Activated T-cell treated with anti-CD3 and anti-CD28 coated beads, Interleukin-2, amount 50 U/mL, for 4 hours (primary cell): ENCODE results near the gene STAG1. TPM values are rescaled to one million over a fixed set of nuclear protein-coding genes. Genes with fewer than 3 reads are reported as not detected.
"Not testable (repeated sequence)": the region's sequence is repeated elsewhere in the genome, so short reads cannot be mapped to it uniquely, and the experiment has no call there.

Source experiments
- ATAC-seq, 2 donors: fragments of 200-7000 bp; cut with Tn5 transposase; one replicate each; pipeline ENCODE4 v1.10.0; 2021
- DNase-seq: peaks from one replicate; pipeline ENCODE4 v3.0.0-alpha.2; 2020
- H3K27me3 Mint-ChIP-seq: one replicate; pipeline ENCODE4 v1.8.0; 2021; ENCODE audit warnings: low read depth, mixed read lengths
- H3K36me3 Mint-ChIP-seq: one replicate; pipeline ENCODE4 v1.8.0; 2022; ENCODE audit warnings: mixed read lengths; ENCODE audit not compliant: insufficient read depth
- H3K4me1 Mint-ChIP-seq: one replicate; pipeline ENCODE4 v1.8.0; 2021; ENCODE audit warnings: low read depth, mixed read lengths
- H3K4me3 Mint-ChIP-seq: one replicate; pipeline ENCODE4 v1.8.0; 2021; ENCODE audit warnings: mild to moderate bottlenecking, moderate library complexity, mixed read lengths
- H3K9me3 Mint-ChIP-seq: one replicate; pipeline ENCODE4 v1.8.0; 2021; ENCODE audit warnings: mixed read lengths
- total RNA-seq, 3 donors: library from RNA; stranded (reverse); gene quantifications; one replicate each; pipeline ENCODE4 v1.2.1, GENCODE V29; 2021

Gene STAG1
- total RNA-seq: 10 to 100 TPM; 44.6 to 46.2 (median 44.6) TPM

- H3K4me3 Mint-ChIP-seq: peak within 1 kb of the TSS; percentile 92
- no peaks in the 10 kb centered on the region for H3K9me3 Mint-ChIP-seq
- no peak for DNase-seq
- peaks cover 43% of the 10 kb centered on the region for H3K4me1 Mint-ChIP-seq
- ATAC-seq: no peak
- H3K36me3 Mint-ChIP-seq: no peaks in the 10 kb centered on the region
- H3K27me3 Mint-ChIP-seq: no peaks in the 10 kb centered on the region
Observed at GRCh38 chr3:136752172-136752421, at the start of gene STAG1. Gene STAG1, minus strand, starts transcription at chr3:136752378. Its CDS starts 121,480 bp downstream, at chr3:136630898.

DNA sequence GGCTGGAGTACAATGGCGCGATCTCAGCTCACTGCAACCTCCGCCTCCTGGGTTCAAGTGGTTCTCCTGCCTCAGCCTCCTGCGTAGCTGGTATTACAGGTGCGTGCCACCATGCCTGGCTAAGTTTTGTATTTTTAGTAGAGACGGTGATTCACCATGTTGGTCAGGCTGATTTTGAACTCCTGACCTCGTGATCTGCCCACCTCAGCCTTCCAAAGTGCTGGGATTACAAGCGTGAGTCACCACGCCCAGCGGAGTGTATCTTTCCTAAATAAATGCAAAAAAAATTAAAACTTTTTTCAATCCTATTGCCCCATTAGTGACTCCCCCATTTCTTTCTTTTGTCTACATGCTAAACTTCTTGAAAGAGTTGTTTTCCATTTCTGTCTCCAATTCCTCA is 49.0 kb upstream of the STAG1 start:
- not testable (repeated sequence) for ATAC-seq, H3K36me3 Mint-ChIP-seq, H3K4me1 Mint-ChIP-seq, H3K9me3 Mint-ChIP-seq, DNase-seq, H3K4me3 Mint-ChIP-seq, H3K27me3 Mint-ChIP-seq

DNA sequence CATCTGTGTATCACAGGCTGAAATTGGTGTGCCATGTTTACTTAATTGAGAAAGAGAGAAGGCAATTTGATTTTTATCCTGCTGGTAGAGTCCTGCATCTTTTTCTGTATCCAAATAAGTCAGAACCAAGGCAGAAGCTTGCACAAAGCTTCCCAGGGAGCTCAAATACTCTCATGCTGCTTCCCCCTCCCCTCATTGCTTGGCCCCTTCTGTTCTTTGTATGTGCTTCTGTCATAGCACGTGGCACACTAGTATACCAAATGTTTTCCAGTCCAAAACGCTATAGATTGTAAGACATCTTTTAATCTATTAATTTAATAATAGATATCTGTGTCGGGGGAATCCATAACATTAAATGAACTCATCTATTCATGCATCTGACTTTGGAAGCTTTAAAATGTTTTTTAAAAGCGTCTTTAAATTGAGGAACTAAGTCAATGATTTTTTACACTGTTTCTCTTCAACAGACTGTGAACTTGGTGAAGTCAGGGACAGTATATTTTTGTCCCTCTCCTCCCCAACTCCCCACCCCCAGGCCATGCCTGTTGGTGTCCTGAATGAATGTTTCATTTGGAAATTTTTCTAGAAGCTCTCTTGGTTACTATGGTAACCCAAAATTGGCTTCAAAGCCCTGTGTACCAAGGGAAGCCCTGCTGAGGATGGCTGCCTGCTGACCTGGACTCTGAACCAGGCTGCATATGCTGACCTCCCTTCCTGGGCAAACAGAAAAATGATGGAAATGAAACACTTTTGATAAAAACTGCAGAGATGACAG is 40.6 kb upstream of the STAG1 start:
- H3K27me3 Mint-ChIP-seq: peaks cover 1% of the 10 kb centered on the region
- DNase-seq (no peak), ATAC-seq (no peak)
- H3K36me3 Mint-ChIP-seq: no peaks in the 10 kb centered on the region
- no peaks in the 10 kb centered on the region for H3K9me3 Mint-ChIP-seq
- H3K4me1 Mint-ChIP-seq: no peaks in the 10 kb centered on the region
- H3K4me3 Mint-ChIP-seq: no peak overlapping the region

DNA sequence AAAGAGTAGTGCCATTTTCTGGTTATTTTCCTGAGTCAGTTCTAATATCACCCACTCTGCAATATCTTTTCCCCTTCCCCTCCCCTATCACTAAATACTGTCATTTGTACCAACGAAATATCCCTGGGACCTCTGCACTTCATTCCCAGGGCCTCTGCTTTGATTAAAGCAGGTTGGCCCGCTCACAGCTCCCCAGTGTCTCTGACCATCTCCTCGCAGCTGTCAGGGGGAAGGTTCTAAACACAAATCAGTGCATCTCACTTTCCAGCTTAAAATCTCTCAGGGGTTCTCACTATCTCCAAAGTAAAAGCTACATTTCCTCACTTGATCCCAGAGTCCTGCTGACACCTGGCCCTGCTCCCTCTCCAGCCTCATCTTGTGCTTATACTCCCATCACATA is 38.6 kb upstream of the STAG1 start:
- DNase-seq (no peak), ATAC-seq (no peak)
- no peaks in the 10 kb centered on the region for H3K9me3 Mint-ChIP-seq
- H3K4me1 Mint-ChIP-seq: peaks cover 12% of the 10 kb centered on the region
- peaks cover 1% of the 10 kb centered on the region for H3K27me3 Mint-ChIP-seq
- no peaks in the 10 kb centered on the region for H3K36me3 Mint-ChIP-seq
- H3K4me3 Mint-ChIP-seq: no peak overlapping the region

GRCh38 chr3:136789976-136790375 is 37.8 kb upstream of the STAG1 start:
- no peak overlapping the region for H3K4me3 Mint-ChIP-seq
- H3K4me1 Mint-ChIP-seq: peaks cover 12% of the 10 kb centered on the region
- ATAC-seq (no peak), DNase-seq (no peak)
- H3K27me3 Mint-ChIP-seq: peaks cover 1% of the 10 kb centered on the region
- H3K9me3 Mint-ChIP-seq: no peaks in the 10 kb centered on the region
- H3K36me3 Mint-ChIP-seq: no peaks in the 10 kb centered on the region

GRCh38 chr3:136788154-136788553 is 36.0 kb upstream of the STAG1 start:
- ATAC-seq: no peak
- Mint-ChIP-seq H3K27me3 (peaks cover 1% of the 10 kb centered on the region), H3K4me3 (no peak overlapping the region), H3K36me3 (no peaks in the 10 kb centered on the region), H3K9me3 (no peaks in the 10 kb centered on the region), H3K4me1 (peaks cover 12% of the 10 kb centered on the region)
- DNase-seq: no peak

- Mint-ChIP-seq H3K27me3 (peaks cover 1% of the 10 kb centered on the region), H3K9me3 (no peaks in the 10 kb centered on the region), H3K4me1 (peaks cover 12% of the 10 kb centered on the region), H3K4me3 (no peak overlapping the region), H3K36me3 (no peaks in the 10 kb centered on the region)
- DNase-seq (peak; percentile 6), ATAC-seq (peak in 1 of 2 donors; percentile 65)
Observed at GRCh38 chr3:136787349-136787748, 35.2 kb upstream of the STAG1 start.

- no peaks in the 10 kb centered on the region for H3K27me3 Mint-ChIP-seq
- ATAC-seq (no peak), DNase-seq (no peak)
- H3K4me1 Mint-ChIP-seq: peaks cover 12% of the 10 kb centered on the region
- no peaks in the 10 kb centered on the region for H3K9me3 Mint-ChIP-seq
- H3K4me3 Mint-ChIP-seq: no peak overlapping the region
- no peaks in the 10 kb centered on the region for H3K36me3 Mint-ChIP-seq
Observed at GRCh38 chr3:136783708-136784191, 31.6 kb upstream of the STAG1 start.

GRCh38 chr3:136780741-136781140 is 28.6 kb upstream of the STAG1 start:
- H3K27me3 Mint-ChIP-seq: no peaks in the 10 kb centered on the region
- H3K4me1 Mint-ChIP-seq: no peaks in the 10 kb centered on the region
- no peak overlapping the region for H3K4me3 Mint-ChIP-seq
- no peaks in the 10 kb centered on the region for H3K9me3 Mint-ChIP-seq
- no peak for DNase-seq
- ATAC-seq: no peak
- no peaks in the 10 kb centered on the region for H3K36me3 Mint-ChIP-seq

DNA sequence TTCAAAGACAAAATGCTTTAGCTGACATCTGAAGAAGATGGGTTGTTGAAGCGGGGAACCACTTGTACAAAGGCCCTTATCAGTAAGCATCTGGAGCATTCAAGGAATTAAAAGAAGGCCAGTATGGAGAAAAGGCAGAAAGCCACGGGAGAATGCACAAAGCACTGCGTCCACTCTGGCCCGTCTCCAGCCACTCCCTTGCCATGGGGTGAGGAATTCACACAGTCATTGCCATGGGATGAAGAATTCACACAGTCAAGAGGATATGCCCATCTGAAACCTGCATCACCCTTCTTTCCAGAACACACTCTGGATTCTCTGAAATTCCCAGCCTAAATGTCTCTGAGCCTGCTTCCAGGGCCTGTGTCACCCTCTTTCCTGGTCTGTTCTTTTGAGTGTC is 26.7 kb upstream of the STAG1 start:
- DNase-seq: no peak

GRCh38 chr3:136772709-136773108 is 20.5 kb upstream of the STAG1 start:
- ATAC-seq: no peak
- DNase-seq: no peak
- H3K36me3 Mint-ChIP-seq: no peaks in the 10 kb centered on the region
- no peaks in the 10 kb centered on the region for H3K4me1 Mint-ChIP-seq
- no peak overlapping the region for H3K4me3 Mint-ChIP-seq
- H3K9me3 Mint-ChIP-seq: no peaks in the 10 kb centered on the region
- no peaks in the 10 kb centered on the region for H3K27me3 Mint-ChIP-seq

More for the DNA sequence above, 26.7 kb upstream of the STAG1 start:
- Mint-ChIP-seq H3K27me3 (no peaks in the 10 kb centered on the region), H3K4me3 (no peak overlapping the region), H3K36me3 (no peaks in the 10 kb centered on the region), H3K4me1 (no peaks in the 10 kb centered on the region), H3K9me3 (no peaks in the 10 kb centered on the region)
- no peak for ATAC-seq

- not testable (repeated sequence) for H3K27me3 Mint-ChIP-seq, H3K4me3 Mint-ChIP-seq, DNase-seq, H3K36me3 Mint-ChIP-seq, ATAC-seq
- peaks cover 12% of the 10 kb centered on the region for H3K4me1 Mint-ChIP-seq
- peaks cover 16% of the 10 kb centered on the region for H3K9me3 Mint-ChIP-seq
Observed at GRCh38 chr3:136758160-136759102, 6.3 kb upstream of the STAG1 start.

DNA sequence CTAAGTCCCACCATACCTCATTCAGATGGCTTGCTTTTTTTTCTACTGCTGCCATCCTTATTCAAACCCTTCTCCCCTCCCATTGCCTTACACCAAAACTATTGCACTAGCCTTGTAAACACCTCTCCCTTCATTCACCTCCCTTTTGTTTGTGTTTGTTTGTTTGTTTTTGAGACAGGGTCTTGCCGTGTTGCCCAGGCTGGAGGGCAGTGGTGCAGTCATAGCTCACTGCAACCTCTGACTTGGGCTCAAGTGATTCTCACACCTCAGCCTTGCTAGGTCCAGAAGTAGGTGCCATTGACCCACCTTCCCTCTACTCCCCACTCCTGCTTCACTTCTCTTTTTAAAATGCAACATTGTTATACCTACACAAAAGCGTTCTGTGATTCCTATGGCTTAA is 3.0 kb upstream of the STAG1 start:
- H3K36me3 Mint-ChIP-seq: no peaks in the 10 kb centered on the region
- no peaks in the 10 kb centered on the region for H3K27me3 Mint-ChIP-seq
- H3K4me3 Mint-ChIP-seq: no peak overlapping the region
- ATAC-seq (no peak), DNase-seq (no peak)
- H3K9me3 Mint-ChIP-seq: peaks cover 4% of the 10 kb centered on the region
- peaks cover 25% of the 10 kb centered on the region for H3K4me1 Mint-ChIP-seq

- Mint-ChIP-seq H3K4me3 (peak overlapping the region; percentile 92), H3K4me1 (peaks cover 38% of the 10 kb centered on the region), H3K27me3 (no peaks in the 10 kb centered on the region), H3K36me3 (no peaks in the 10 kb centered on the region), H3K9me3 (peaks cover 2% of the 10 kb centered on the region)
- DNase-seq (no peak), ATAC-seq (no peak)
Observed at GRCh38 chr3:136753326-136753939, 1.3 kb upstream of the STAG1 start.
